IMR-90 (cell line): ENCODE data around the gene EIF3A.
"Not testable (repeated sequence)": the region's sequence is repeated elsewhere in the genome, so short reads cannot be mapped to it uniquely, and the experiment has no call there.

ENCODE experiments used
- BHLHE40 ChIP-seq: fragments of 150-350 bp; IDR thresholded peaks from 2 replicates; pipeline ENCODE4 v1.6.1; 2016; ENCODE audit warnings: mild to moderate bottlenecking, low read depth, low read length
- CEBPB ChIP-seq: IDR thresholded peaks from 2 replicates; pipeline ENCODE4 v1.6.1; 2012; ENCODE audit warnings: low read depth, low read length, improper control_type of control experiment
- CHD1 ChIP-seq: IDR thresholded peaks from 2 replicates; pipeline ENCODE4 v1.6.1; 2012; ENCODE audit warnings: low read depth, low read length, improper control_type of control experiment
- MAFK ChIP-seq: IDR thresholded peaks from 2 replicates; pipeline ENCODE4 v1.6.1; 2012; ENCODE audit warnings: low read depth, low read length, improper control_type of control experiment
- MAZ ChIP-seq: IDR thresholded peaks from 2 replicates; pipeline ENCODE4 v1.6.1; 2012; ENCODE audit warnings: low read depth, mild to moderate bottlenecking, low read length, improper control_type of control experiment, moderate library complexity, borderline replicate concordance
- POLR2A ChIP-seq: IDR thresholded peaks from 2 replicates; pipeline ENCODE4 v1.6.1; 2012; ENCODE audit warnings: mild to moderate bottlenecking, low read depth, low read length
- RFX5 ChIP-seq: IDR thresholded peaks from 2 replicates; pipeline ENCODE4 v1.8.0; 2012; ENCODE audit warnings: low read depth, mild to moderate bottlenecking, low read length, moderate library complexity
- SMC3 ChIP-seq: fragments of 150-350 bp; IDR thresholded peaks from 2 replicates; pipeline ENCODE4 v1.6.1; 2016; ENCODE audit warnings: low read depth, mild to moderate bottlenecking, antibody characterized with exemption, low read length, moderate library complexity
- TF ChIP-seq, protein P1 (sequence below): conservative IDR thresholded peaks from 2 replicates; pipeline ENCODE4 v1.5.1; 2012; ENCODE audit warnings: mild to moderate bottlenecking, low read depth, low read length, improper control_type of control experiment

DNA sequence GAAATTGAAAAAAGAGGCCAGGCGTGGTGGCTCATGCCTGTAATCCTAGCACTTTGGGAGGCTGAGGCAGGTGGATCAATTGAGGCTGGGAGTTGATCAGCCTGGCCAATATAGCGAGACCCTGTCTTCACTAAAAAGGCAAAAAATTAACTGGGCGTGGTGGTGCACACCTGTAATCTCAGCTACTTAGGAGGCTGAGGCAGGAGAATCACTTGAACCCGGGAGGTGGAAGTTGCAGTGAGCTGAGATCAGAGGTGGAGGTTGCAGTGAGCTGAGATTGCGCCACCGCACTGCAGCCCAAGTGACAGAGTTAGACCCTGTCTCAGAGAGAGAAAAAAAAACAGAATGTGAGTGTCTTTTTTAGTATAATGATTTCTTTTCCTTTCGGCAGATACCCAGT lies 25.3 kb upstream of the EIF3A start:
- TF ChIP-seq, protein P1, sequence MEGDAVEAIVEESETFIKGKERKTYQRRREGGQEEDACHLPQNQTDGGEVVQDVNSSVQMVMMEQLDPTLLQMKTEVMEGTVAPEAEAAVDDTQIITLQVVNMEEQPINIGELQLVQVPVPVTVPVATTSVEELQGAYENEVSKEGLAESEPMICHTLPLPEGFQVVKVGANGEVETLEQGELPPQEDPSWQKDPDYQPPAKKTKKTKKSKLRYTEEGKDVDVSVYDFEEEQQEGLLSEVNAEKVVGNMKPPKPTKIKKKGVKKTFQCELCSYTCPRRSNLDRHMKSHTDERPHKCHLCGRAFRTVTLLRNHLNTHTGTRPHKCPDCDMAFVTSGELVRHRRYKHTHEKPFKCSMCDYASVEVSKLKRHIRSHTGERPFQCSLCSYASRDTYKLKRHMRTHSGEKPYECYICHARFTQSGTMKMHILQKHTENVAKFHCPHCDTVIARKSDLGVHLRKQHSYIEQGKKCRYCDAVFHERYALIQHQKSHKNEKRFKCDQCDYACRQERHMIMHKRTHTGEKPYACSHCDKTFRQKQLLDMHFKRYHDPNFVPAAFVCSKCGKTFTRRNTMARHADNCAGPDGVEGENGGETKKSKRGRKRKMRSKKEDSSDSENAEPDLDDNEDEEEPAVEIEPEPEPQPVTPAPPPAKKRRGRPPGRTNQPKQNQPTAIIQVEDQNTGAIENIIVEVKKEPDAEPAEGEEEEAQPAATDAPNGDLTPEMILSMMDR = not testable (repeated sequence)
- TF ChIP-seq MAFK, CEBPB, SMC3, CHD1, BHLHE40, RFX5, MAZ, POLR2A: not testable (repeated sequence)
